ENCODE data around the gene RASGRP3. TPM values are rescaled to one million over a fixed set of nuclear protein-coding genes. Genes with fewer than 3 reads are reported as not detected.

The RASGRP3 gene
- total RNA-seq, 1 donor from 2014 or later = 487 TPM

- peaks cover 10% of the 10 kb centered on the region for H3K27me3 Mint-ChIP-seq (ENCODE audit: unreplicated experiment)
- H3K4me3 Mint-ChIP-seq (ENCODE audit: unreplicated experiment) = peak overlapping the region; percentile 29
- no peaks in the 10 kb centered on the region for H3K9me3 Mint-ChIP-seq (ENCODE audit: unreplicated experiment)
- H3K36me3 Mint-ChIP-seq (ENCODE audit: low read depth, unreplicated experiment) = peaks cover 41% of the 10 kb centered on the region
- TF ChIP-seq, protein P1, sequence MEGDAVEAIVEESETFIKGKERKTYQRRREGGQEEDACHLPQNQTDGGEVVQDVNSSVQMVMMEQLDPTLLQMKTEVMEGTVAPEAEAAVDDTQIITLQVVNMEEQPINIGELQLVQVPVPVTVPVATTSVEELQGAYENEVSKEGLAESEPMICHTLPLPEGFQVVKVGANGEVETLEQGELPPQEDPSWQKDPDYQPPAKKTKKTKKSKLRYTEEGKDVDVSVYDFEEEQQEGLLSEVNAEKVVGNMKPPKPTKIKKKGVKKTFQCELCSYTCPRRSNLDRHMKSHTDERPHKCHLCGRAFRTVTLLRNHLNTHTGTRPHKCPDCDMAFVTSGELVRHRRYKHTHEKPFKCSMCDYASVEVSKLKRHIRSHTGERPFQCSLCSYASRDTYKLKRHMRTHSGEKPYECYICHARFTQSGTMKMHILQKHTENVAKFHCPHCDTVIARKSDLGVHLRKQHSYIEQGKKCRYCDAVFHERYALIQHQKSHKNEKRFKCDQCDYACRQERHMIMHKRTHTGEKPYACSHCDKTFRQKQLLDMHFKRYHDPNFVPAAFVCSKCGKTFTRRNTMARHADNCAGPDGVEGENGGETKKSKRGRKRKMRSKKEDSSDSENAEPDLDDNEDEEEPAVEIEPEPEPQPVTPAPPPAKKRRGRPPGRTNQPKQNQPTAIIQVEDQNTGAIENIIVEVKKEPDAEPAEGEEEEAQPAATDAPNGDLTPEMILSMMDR (IDR thresholded peaks at IDR 0.05; ENCODE audit: unreplicated experiment) = no peak
- H3K4me1 Mint-ChIP-seq (ENCODE audit: unreplicated experiment) = peaks cover 28% of the 10 kb centered on the region
- no peak for DNase-seq (ENCODE audit: low spot score)
- no peak overlapping the region for H3K27ac Mint-ChIP-seq (ENCODE audit: unreplicated experiment)
Measured at GRCh38 chr2:33492399-33493134, 16.1 kb downstream of the RASGRP3 start.

DNA sequence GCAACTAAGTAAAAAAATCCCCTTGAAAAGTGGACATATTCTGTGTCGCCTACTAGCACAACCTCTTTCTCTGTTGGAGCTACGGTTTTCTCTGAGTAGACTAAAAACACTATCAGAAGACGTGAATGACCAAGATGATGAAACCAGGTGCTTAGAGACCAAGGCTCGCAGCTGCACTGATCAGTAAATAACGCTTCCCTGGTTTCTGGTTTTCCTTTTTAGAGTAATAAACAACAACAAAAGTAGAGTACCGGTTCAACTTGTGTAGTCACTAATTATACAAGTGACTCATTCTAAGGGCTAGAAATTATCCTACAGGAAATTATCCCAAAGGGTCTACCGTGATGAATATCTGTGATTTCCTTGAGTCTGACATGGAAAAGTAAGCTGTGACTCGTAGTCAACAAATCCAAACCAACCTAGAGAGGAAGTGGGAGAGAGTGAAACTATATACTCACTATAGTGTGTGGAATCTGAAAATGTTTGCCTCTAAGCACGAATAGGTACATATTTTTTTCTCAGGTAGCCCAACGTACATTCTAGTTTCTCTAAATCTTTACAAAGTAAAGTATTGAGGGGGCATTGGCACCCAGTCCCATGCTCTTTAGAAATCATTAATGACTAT, 17.8 kb downstream of the RASGRP3 start:
- TF ChIP-seq, protein P1 (IDR thresholded peaks at IDR 0.05; ENCODE audit: unreplicated experiment) = no peak
- no peak overlapping the region for H3K27ac Mint-ChIP-seq (ENCODE audit: unreplicated experiment)
- DNase-seq (ENCODE audit: low spot score) = no peak
- H3K4me1 Mint-ChIP-seq (ENCODE audit: unreplicated experiment) = peaks cover 29% of the 10 kb centered on the region
- no peaks in the 10 kb centered on the region for H3K9me3 Mint-ChIP-seq (ENCODE audit: unreplicated experiment)
- H3K36me3 Mint-ChIP-seq (ENCODE audit: low read depth, unreplicated experiment) = peaks cover 36% of the 10 kb centered on the region
- H3K27me3 Mint-ChIP-seq (ENCODE audit: unreplicated experiment) = peaks cover 13% of the 10 kb centered on the region
- no peak overlapping the region for H3K4me3 Mint-ChIP-seq (ENCODE audit: unreplicated experiment)

DNA sequence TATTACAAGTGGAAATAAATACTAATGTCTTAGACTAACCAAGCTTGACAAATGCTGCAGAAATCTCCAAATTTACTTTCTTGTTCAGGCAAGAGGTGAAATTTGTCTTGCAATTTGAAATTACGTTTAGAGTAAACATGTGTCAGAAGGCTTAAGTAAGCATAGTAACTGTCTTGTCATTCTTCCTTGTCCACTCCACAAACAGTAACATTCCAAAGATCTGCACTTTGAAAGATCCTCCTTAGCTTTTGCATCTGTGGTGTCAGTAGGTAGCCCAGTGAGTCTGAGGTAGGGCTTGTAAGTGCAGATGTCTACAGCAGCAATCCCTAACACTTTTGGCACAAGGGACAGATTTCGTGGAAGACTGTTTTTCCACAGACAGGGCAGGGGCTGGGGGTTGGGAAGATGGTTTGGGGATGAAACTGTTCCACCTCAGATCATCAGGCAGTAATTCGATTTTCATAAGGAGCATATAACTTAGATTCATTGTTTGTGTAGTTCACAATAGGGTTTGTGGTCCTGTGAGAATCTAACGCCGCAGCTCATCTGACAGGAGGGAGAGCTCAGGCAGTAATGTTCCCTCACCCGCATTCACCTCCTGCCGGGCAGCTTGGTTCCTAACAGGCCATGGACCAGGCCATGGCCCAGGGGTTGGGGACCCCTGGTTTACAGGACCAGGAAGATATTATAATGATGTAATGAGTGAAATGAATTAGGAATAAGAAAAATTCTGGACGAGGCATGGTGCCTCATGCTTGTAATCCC, 18.6 kb downstream of the RASGRP3 start:
- Mint-ChIP-seq H3K4me3 (ENCODE audit: unreplicated experiment) (no peak overlapping the region), H3K36me3 (ENCODE audit: low read depth, unreplicated experiment) (peaks cover 42% of the 10 kb centered on the region), H3K27ac (ENCODE audit: unreplicated experiment) (no peak overlapping the region), H3K9me3 (ENCODE audit: unreplicated experiment) (no peaks in the 10 kb centered on the region), H3K27me3 (ENCODE audit: unreplicated experiment) (peaks cover 13% of the 10 kb centered on the region), H3K4me1 (ENCODE audit: unreplicated experiment) (peaks cover 33% of the 10 kb centered on the region)
- TF ChIP-seq, protein P1 (IDR thresholded peaks at IDR 0.05; ENCODE audit: unreplicated experiment) = no peak
- no peak for DNase-seq (ENCODE audit: low spot score)

- Mint-ChIP-seq H3K4me3 (ENCODE audit: unreplicated experiment) (no peak overlapping the region), H3K27ac (ENCODE audit: unreplicated experiment) (no peak overlapping the region), H3K36me3 (ENCODE audit: low read depth, unreplicated experiment) (peaks cover 39% of the 10 kb centered on the region), H3K9me3 (ENCODE audit: unreplicated experiment) (no peaks in the 10 kb centered on the region), H3K27me3 (ENCODE audit: unreplicated experiment) (peaks cover 17% of the 10 kb centered on the region), H3K4me1 (ENCODE audit: unreplicated experiment) (peaks cover 32% of the 10 kb centered on the region)
- DNase-seq (ENCODE audit: low spot score) = no peak
- TF ChIP-seq, protein P1 (IDR thresholded peaks at IDR 0.05; ENCODE audit: unreplicated experiment) = no peak
Measured at GRCh38 chr2:33495683-33496082, 19.2 kb downstream of the RASGRP3 start.

Measured in endothelial cell (in vitro differentiated cells).